IMR-90 (cell line): Measurements from ENCODE around the gene UBE3B. TPM values are rescaled to one million over a fixed set of nuclear protein-coding genes. Genes with fewer than 3 reads are reported as not detected.

ENCODE experiments used
- ATAC-seq: fragments of 200-7000 bp; cut with Tn5 transposase; 2 replicates; pipeline ENCODE4 v1.9.1; 2020; ENCODE audit warnings: low read depth, mild to moderate bottlenecking, moderate library complexity
- BruUV-seq: library from RNA; stranded (reverse); fragments of 400-500 nt; replicated peaks from 2 replicates; lab custom pipeline; 2021; lab: Mats Ljungman, UMichigan
- CTCF ChIA-PET: fragments of 300-600 bp; formaldehyde crosslinking; extraction: SDS; loops from one replicate; lab custom pipeline; 2021; ENCODE audit warnings: antibody characterized with exemption; lab: Yijun Ruan, JAX
- POLR2A ChIA-PET: fragments of 300-600 bp; sonication (Branson Sonifier 250); formaldehyde crosslinking; loops from one replicate; lab custom pipeline; 2022; ENCODE audit warnings: antibody characterized with exemption; ENCODE audit not compliant: unreplicated experiment; lab: Charles Lee
- DNase-seq: peaks from one replicate; pipeline ENCODE4 v3.0.0; 2013
- H2AFZ ChIP-seq: replicated peaks from 2 replicates; pipeline ENCODE3; 2013; ENCODE audit warnings: low read length, mild to moderate bottlenecking; ENCODE audit not compliant: poor library complexity
- H2AK5ac ChIP-seq: 2 replicates; pipeline ENCODE4 v1.6.1; 2013; ENCODE audit warnings: low read depth, low read length, inconsistent platforms
- H2AK9ac ChIP-seq: replicated peaks from 2 replicates; pipeline ENCODE3; 2013; ENCODE audit warnings: mild to moderate bottlenecking, low read depth, low read length, moderate library complexity; ENCODE audit not compliant: poor library complexity
- H2BK120ac ChIP-seq: 2 replicates; pipeline ENCODE4 v1.6.1; 2013; ENCODE audit warnings: low read depth, low read length, inconsistent platforms
- H2BK15ac ChIP-seq: 3 replicates; pipeline ENCODE4 v1.6.1; 2013; ENCODE audit warnings: low read depth, low read length, inconsistent platforms
- H2BK20ac ChIP-seq: 2 replicates; pipeline ENCODE4 v1.6.1; 2013; ENCODE audit warnings: low read depth, mild to moderate bottlenecking, inconsistent platforms, low read length, moderate library complexity
- H2BK5ac ChIP-seq: 2 replicates; pipeline ENCODE4 v1.6.1; 2013; ENCODE audit warnings: mild to moderate bottlenecking, low read depth, low read length, inconsistent platforms; ENCODE audit not compliant: poor library complexity, severe bottlenecking
- H3K14ac ChIP-seq: replicated peaks from 2 replicates; pipeline ENCODE4 v1.6.1; 2013; ENCODE audit warnings: low read depth, low read length, inconsistent platforms
- H3K18ac ChIP-seq: 2 replicates; pipeline ENCODE4 v1.6.1; 2013; ENCODE audit warnings: low read depth, low read length, control low read depth
- H3K23ac ChIP-seq: 2 replicates; pipeline ENCODE4 v1.6.1; 2013; ENCODE audit warnings: low read depth, low read length, inconsistent platforms
- H3K27ac ChIP-seq: 2 replicates; pipeline ENCODE4 v1.5.1; 2013; ENCODE audit warnings: mild to moderate bottlenecking, control low read depth, low read length; ENCODE audit not compliant: insufficient read depth
- H3K27me3 ChIP-seq: 2 replicates; pipeline ENCODE4 v1.6.1; 2013; ENCODE audit warnings: low read length; ENCODE audit not compliant: control insufficient read depth, insufficient read depth
- H3K36me3 ChIP-seq: 2 replicates; pipeline ENCODE4 v1.6.1; 2013; ENCODE audit warnings: low read length, mixed read lengths; ENCODE audit not compliant: control insufficient read depth, insufficient read depth
- H3K4ac ChIP-seq: 2 replicates; pipeline ENCODE4 v1.6.1; 2013; ENCODE audit warnings: low read depth, low read length, inconsistent platforms
- H3K4me1 ChIP-seq: 2 replicates; pipeline ENCODE4 v1.6.1; 2013; ENCODE audit warnings: low read length, mixed read lengths; ENCODE audit not compliant: control insufficient read depth, insufficient read depth
- H3K4me2 ChIP-seq: 2 replicates; pipeline ENCODE4 v1.6.1; 2013; ENCODE audit warnings: low read depth, mild to moderate bottlenecking, control low read depth, low read length, moderate library complexity
- H3K4me3 ChIP-seq: 2 replicates; pipeline ENCODE4 v1.5.1; 2013; ENCODE audit warnings: low read depth, mild to moderate bottlenecking, control low read depth, low read length, moderate library complexity; ENCODE audit not compliant: insufficient read depth
- H3K56ac ChIP-seq: 2 replicates; pipeline ENCODE4 v1.6.1; 2013; ENCODE audit warnings: low read length, inconsistent platforms; ENCODE audit not compliant: insufficient read depth; ENCODE audit errors: extremely low read depth
- H3K79me1 ChIP-seq, 2 experiments: 2 replicates each; pipeline ENCODE4 v1.6.1; 2013; ENCODE audit warnings: low read length in 2 of 2, inconsistent platforms in 1 of 2, low read depth in 1 of 2
- H3K9ac ChIP-seq: 2 replicates; pipeline ENCODE4 v1.6.1; 2013; ENCODE audit warnings: low read depth, low read length, control low read depth
- H3K9me1 ChIP-seq: 2 replicates; pipeline ENCODE4 v1.6.1; 2013; ENCODE audit warnings: low read length, inconsistent platforms; ENCODE audit not compliant: insufficient read depth
- H3K9me3 ChIP-seq: 2 replicates; pipeline ENCODE4 v1.6.1; 2013; ENCODE audit warnings: low read length; ENCODE audit not compliant: control insufficient read depth, insufficient read depth
- H4K20me1 ChIP-seq: 2 replicates; pipeline ENCODE4 v1.6.1; 2013; ENCODE audit warnings: low read length, inconsistent platforms; ENCODE audit not compliant: insufficient read depth
- H4K5ac ChIP-seq: 2 replicates; pipeline ENCODE4 v1.6.1; 2013; ENCODE audit warnings: mild to moderate bottlenecking, low read depth, low read length, control low read depth
- H4K8ac ChIP-seq, 2 experiments: 2 replicates each; pipeline ENCODE4 v1.6.1; 2013; ENCODE audit warnings: low read depth in 2 of 2, low read length in 2 of 2, control low read depth in 1 of 2, inconsistent platforms in 1 of 2
- H4K91ac ChIP-seq: 2 replicates; pipeline ENCODE4 v1.6.1; 2013; ENCODE audit warnings: low read depth, low read length, inconsistent platforms; ENCODE audit not compliant: insufficient read depth
- BHLHE40 ChIP-seq: fragments of 150-350 bp; IDR thresholded peaks from 2 replicates; pipeline ENCODE4 v1.6.1; 2016; ENCODE audit warnings: mild to moderate bottlenecking, low read depth, low read length
- CEBPB ChIP-seq: IDR thresholded peaks from 2 replicates; pipeline ENCODE4 v1.6.1; 2012; ENCODE audit warnings: low read depth, low read length, improper control_type of control experiment
- CHD1 ChIP-seq: IDR thresholded peaks from 2 replicates; pipeline ENCODE4 v1.6.1; 2012; ENCODE audit warnings: low read depth, low read length, improper control_type of control experiment
- FOS ChIP-seq: fragments of 150-350 bp; IDR thresholded peaks from 2 replicates; pipeline ENCODE4 v1.6.1; 2016; ENCODE audit warnings: low read depth, low read length
- MAFK ChIP-seq: IDR thresholded peaks from 2 replicates; pipeline ENCODE4 v1.6.1; 2012; ENCODE audit warnings: low read depth, low read length, improper control_type of control experiment
- MAZ ChIP-seq: IDR thresholded peaks from 2 replicates; pipeline ENCODE4 v1.6.1; 2012; ENCODE audit warnings: low read depth, mild to moderate bottlenecking, low read length, improper control_type of control experiment, moderate library complexity, borderline replicate concordance
- MXI1 ChIP-seq: IDR thresholded peaks from 2 replicates; pipeline ENCODE4 v1.6.1; 2012; ENCODE audit warnings: low read depth, mild to moderate bottlenecking, low read length, moderate library complexity, borderline replicate concordance
- NFE2L2 ChIP-seq: fragments of 150-350 bp; IDR thresholded peaks from 2 replicates; pipeline ENCODE4 v1.6.1; 2016; ENCODE audit warnings: low read depth, mild to moderate bottlenecking, low read length
- POLR2A ChIP-seq: IDR thresholded peaks from 2 replicates; pipeline ENCODE4 v1.6.1; 2012; ENCODE audit warnings: mild to moderate bottlenecking, low read depth, low read length
- RAD21 ChIP-seq: IDR thresholded peaks from 2 replicates; pipeline ENCODE4 v1.6.1; 2012; ENCODE audit warnings: low read length, improper control_type of control experiment
- RCOR1 ChIP-seq: IDR thresholded peaks from 2 replicates; pipeline ENCODE4 v1.6.1; 2012; ENCODE audit warnings: mild to moderate bottlenecking, low read length, improper control_type of control experiment; ENCODE audit not compliant: insufficient replicate concordance
- RFX5 ChIP-seq: IDR thresholded peaks from 2 replicates; pipeline ENCODE4 v1.8.0; 2012; ENCODE audit warnings: low read depth, mild to moderate bottlenecking, low read length, moderate library complexity
- SMC3 ChIP-seq: fragments of 150-350 bp; IDR thresholded peaks from 2 replicates; pipeline ENCODE4 v1.6.1; 2016; ENCODE audit warnings: low read depth, mild to moderate bottlenecking, antibody characterized with exemption, low read length, moderate library complexity
- USF2 ChIP-seq: fragments of 150-350 bp; IDR thresholded peaks from 2 replicates; pipeline ENCODE4 v1.6.1; 2017; ENCODE audit warnings: mild to moderate bottlenecking, antibody characterized with exemption, low read length, low read depth
- WGBS, 2 experiments: methylation state at CpG; one replicate each; pipeline versions ENCODE4 v1.1.5 to v1.1.7; 2013; ENCODE audit warnings: missing lambda C conversion rate in 2 of 2; ENCODE audit not compliant: insufficient read length in 1 of 2; ENCODE audit errors: extremely low coverage in 2 of 2; 5-methylcytosine and 5-hydroxymethylcytosine counted together
- dilution Hi-C: fragments of 300-500 bp; cut with HindIII; formaldehyde crosslinking; loops from one replicate; pipeline ENCODE4 v1.14.3; 2018; ENCODE audit warnings: low sequenced_read_pairs; ENCODE audit not compliant: unreplicated experiment
- in situ Hi-C: fragments of 300-500 bp; cut with MboI; formaldehyde crosslinking; loops from 3 replicates; pipeline ENCODE4 v1.14.3; 2019; ENCODE audit warnings: low sequenced_read_pairs, inconsistent platforms, mixed read lengths
- intact Hi-C: fragments of 100-400 bp; cut with micrococcal nuclease; formaldehyde crosslinking; loops from 2 replicates; pipeline ENCODE4 v1.10.0; 2022
- polyA plus RNA-seq, 3 experiments: library from polyadenylated mRNA; depleted of rRNA; stranded (reverse); fragments of >200 nt; gene quantifications; 2 replicates each; pipeline ENCODE4 v1.2.3, GENCODE V29; 2012; ENCODE audit warnings: low replicate concordance in 1 of 3
- total RNA-seq: library from RNA; depleted of rRNA; stranded (reverse); fragments of >200 nt; gene quantifications from 2 replicates; pipeline ENCODE4 v1.2.3, GENCODE V29; 2012
- TF ChIP-seq, protein P1 (sequence below): fragments of 150-350 bp; IDR thresholded peaks from 2 replicates; pipeline ENCODE4 v1.6.1; 2016; ENCODE audit warnings: low read depth, mild to moderate bottlenecking, low read length, moderate library complexity, borderline replicate concordance
- TF ChIP-seq, protein P2 (sequence below): conservative IDR thresholded peaks from 2 replicates; pipeline ENCODE4 v1.5.1; 2012; ENCODE audit warnings: mild to moderate bottlenecking, low read depth, low read length, improper control_type of control experiment

The UBE3B gene
- total and polyA plus RNA-seq, 2 of the 4 experiments (the other 2 are of a cell fraction): 18.8 to 24.9 TPM

GRCh38 chr12:109460538-109460937 lies 16.9 kb upstream of the UBE3B start:
- H3K4me3 ChIP-seq: no peak overlapping the region
- no peak overlapping the region for H2AFZ ChIP-seq
- BruUV-seq: no TSS peak
- peak overlapping the region; percentile 98 for H3K4ac ChIP-seq
- in situ Hi-C loops: no loop called here
- H2BK120ac ChIP-seq: peak overlapping the region; percentile 93
- no peak for ATAC-seq
- H3K4me2 ChIP-seq: no peak overlapping the region
- H2AK9ac ChIP-seq: peak overlapping the region; percentile 73
- no peak for DNase-seq
- intact Hi-C loops: no loop called here
- H3K9ac ChIP-seq: no peak overlapping the region
- H2BK5ac ChIP-seq: peak overlapping the region; percentile 95
- POLR2A ChIA-PET: no interaction called here
- peaks cover 34% of the 10 kb centered on the region for H3K36me3 ChIP-seq
- H3K56ac ChIP-seq: no peak overlapping the region
- peak overlapping the region; percentile 93 for H4K5ac ChIP-seq
- no peaks in the 10 kb centered on the region for H3K9me3 ChIP-seq
- peak overlapping the region; percentile 88 for H3K14ac ChIP-seq
- CTCF ChIA-PET: no interaction called here
- peaks cover 51 to 86% of the 10 kb centered on the region in 2 experiments for H3K79me1 ChIP-seq
- peak overlapping the region; percentile 82 for H3K18ac ChIP-seq
- peak overlapping the region; percentile 88; the same call in 1 of the 2 replicates for H2BK20ac ChIP-seq
- peak overlapping the region; percentile 98 for H4K91ac ChIP-seq
- peaks cover 37% of the 10 kb centered on the region for H3K9me1 ChIP-seq
- no CpG with 5 or more reads among the region's 13 CpGs for WGBS, 2 experiments
- peak overlapping the region; percentile 92; the same call in 1 of the 2 replicates for H3K23ac ChIP-seq
- TF ChIP-seq MXI1 (no peak), POLR2A (no peak), RAD21 (no peak), RCOR1 (no peak), SMC3 (no peak), MAFK (no peak), USF2 (no peak), BHLHE40 (no peak), FOS (no peak), NFE2L2 (no peak), MAZ (no peak), RFX5 (no peak), CEBPB (no peak), CHD1 (no peak)
- TF ChIP-seq, protein P1, sequence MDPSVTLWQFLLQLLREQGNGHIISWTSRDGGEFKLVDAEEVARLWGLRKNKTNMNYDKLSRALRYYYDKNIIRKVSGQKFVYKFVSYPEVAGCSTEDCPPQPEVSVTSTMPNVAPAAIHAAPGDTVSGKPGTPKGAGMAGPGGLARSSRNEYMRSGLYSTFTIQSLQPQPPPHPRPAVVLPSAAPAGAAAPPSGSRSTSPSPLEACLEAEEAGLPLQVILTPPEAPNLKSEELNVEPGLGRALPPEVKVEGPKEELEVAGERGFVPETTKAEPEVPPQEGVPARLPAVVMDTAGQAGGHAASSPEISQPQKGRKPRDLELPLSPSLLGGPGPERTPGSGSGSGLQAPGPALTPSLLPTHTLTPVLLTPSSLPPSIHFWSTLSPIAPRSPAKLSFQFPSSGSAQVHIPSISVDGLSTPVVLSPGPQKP: no peak
- TF ChIP-seq, protein P2, sequence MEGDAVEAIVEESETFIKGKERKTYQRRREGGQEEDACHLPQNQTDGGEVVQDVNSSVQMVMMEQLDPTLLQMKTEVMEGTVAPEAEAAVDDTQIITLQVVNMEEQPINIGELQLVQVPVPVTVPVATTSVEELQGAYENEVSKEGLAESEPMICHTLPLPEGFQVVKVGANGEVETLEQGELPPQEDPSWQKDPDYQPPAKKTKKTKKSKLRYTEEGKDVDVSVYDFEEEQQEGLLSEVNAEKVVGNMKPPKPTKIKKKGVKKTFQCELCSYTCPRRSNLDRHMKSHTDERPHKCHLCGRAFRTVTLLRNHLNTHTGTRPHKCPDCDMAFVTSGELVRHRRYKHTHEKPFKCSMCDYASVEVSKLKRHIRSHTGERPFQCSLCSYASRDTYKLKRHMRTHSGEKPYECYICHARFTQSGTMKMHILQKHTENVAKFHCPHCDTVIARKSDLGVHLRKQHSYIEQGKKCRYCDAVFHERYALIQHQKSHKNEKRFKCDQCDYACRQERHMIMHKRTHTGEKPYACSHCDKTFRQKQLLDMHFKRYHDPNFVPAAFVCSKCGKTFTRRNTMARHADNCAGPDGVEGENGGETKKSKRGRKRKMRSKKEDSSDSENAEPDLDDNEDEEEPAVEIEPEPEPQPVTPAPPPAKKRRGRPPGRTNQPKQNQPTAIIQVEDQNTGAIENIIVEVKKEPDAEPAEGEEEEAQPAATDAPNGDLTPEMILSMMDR: no peak
- dilution Hi-C loops: no loop called here
- H3K27ac ChIP-seq: peak overlapping the region; percentile 99
- peaks cover 53% of the 10 kb centered on the region for H3K4me1 ChIP-seq
- H2BK15ac ChIP-seq: peak overlapping the region; percentile 86; the same call in 2 of the 3 replicates
- H4K20me1 ChIP-seq: peaks cover 16% of the 10 kb centered on the region; the same call in 1 of the 2 replicates
- H2AK5ac ChIP-seq: peak overlapping the region; percentile 98
- H3K27me3 ChIP-seq: no peaks in the 10 kb centered on the region
- H4K8ac ChIP-seq: peak overlapping the region; percentile 81 to 96; a peak in 2 of 4 replicates
